ENCODE data around the gene NOVA1.
"Not testable (repeated sequence)": the region's sequence is repeated elsewhere in the genome, so short reads cannot be mapped to it uniquely, and the experiment has no call there.

NOVA1 gene, protein sequence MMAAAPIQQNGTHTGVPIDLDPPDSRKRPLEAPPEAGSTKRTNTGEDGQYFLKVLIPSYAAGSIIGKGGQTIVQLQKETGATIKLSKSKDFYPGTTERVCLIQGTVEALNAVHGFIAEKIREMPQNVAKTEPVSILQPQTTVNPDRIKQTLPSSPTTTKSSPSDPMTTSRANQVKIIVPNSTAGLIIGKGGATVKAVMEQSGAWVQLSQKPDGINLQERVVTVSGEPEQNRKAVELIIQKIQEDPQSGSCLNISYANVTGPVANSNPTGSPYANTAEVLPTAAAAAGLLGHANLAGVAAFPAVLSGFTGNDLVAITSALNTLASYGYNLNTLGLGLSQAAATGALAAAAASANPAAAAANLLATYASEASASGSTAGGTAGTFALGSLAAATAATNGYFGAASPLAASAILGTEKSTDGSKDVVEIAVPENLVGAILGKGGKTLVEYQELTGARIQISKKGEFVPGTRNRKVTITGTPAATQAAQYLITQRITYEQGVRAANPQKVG

DNA sequence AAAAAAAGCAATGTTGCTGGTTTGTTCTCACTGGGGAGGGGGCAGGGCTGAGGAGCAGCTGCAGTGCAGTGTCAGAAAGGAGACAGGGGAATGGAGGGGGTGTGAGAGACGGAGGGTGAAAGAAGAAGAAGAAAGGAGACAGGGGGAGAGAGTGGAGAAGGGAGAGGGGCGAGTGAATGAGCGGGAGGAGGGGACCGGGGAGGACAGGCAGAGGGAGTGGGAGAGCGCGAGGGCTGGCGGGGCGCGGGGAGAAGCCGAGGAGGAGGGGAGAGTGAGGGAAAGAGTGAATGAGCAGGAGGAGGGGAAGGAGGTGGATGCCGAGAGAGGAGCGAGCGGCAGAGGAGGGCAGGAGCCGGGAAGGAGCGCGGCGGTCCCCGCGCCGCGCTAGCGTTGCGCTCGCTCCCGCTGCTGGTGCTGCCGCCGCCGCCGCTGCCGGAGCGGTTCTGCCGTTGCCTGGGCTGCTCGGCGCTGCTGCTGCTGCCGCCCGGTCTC is at the start of gene NOVA1:
NOVA1 (minus strand) TSS at position 445 of the 492 bp plus-strand sequence. CDS start 597 bp downstream, outside the sequence.
- Histone ChIP-seq H3K27ac (ENCODE audit: low read length) (peak within 1 kb of the TSS; percentile 70), H3K27me3 (ENCODE audit: control insufficient read depth in 1 of 2, insufficient read depth in 2 of 2, low read length in 2 of 2) (no peaks in the 10 kb centered on the region), H3K4me1 (ENCODE audit: control insufficient read depth, insufficient read depth, low read length) (no peaks in the 10 kb centered on the region), H3K9me3 (ENCODE audit: control insufficient read depth in 2 of 2, low read length in 2 of 2) (no peaks in the 10 kb centered on the region), H3K36me3 (ENCODE audit: control insufficient read depth in 2 of 2, insufficient read depth in 2 of 2, low read length in 2 of 2) (no peaks in the 10 kb centered on the region), H3K9ac (ENCODE audit: low read length in 2 of 2) (peak within 1 kb of the TSS; percentile 72 to 81), H3K4me3 (ENCODE audit: low read length in 2 of 2) (peak within 1 kb of the TSS; percentile 81 to 98)

DNA sequence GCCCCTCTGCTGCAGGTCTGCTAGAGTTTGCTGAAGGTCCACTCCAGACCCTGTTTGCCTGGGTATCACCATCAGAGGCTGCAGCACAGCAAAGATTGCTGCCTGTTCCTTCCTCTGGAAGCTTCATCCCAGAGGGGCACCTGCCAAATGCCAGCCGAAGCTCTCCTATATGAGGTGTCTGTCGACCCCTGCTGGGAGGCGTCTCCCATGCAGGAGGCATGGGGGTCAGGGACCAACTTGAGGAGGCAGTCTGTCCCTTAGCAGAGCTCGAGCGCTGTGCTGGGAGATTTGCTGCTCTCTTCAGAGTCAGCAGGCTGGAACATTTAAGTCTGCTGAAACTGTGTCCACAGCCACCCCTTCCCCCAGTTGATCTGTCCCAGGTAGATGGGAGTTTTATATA is 47.2 kb upstream of the NOVA1 start:
- not testable (repeated sequence) for H3K4me3 ChIP-seq (ENCODE audit: low read length in 2 of 2); H3K36me3 ChIP-seq (ENCODE audit: control insufficient read depth in 2 of 2, insufficient read depth in 2 of 2, low read length in 2 of 2); H3K27me3 ChIP-seq (ENCODE audit: control insufficient read depth in 1 of 2, insufficient read depth in 2 of 2, low read length in 2 of 2); H3K9ac ChIP-seq (ENCODE audit: low read length in 2 of 2); H3K4me1 ChIP-seq (ENCODE audit: control insufficient read depth, insufficient read depth, low read length); H3K9me3 ChIP-seq (ENCODE audit: control insufficient read depth in 2 of 2, low read length in 2 of 2); H3K27ac ChIP-seq (ENCODE audit: low read length)

DNA sequence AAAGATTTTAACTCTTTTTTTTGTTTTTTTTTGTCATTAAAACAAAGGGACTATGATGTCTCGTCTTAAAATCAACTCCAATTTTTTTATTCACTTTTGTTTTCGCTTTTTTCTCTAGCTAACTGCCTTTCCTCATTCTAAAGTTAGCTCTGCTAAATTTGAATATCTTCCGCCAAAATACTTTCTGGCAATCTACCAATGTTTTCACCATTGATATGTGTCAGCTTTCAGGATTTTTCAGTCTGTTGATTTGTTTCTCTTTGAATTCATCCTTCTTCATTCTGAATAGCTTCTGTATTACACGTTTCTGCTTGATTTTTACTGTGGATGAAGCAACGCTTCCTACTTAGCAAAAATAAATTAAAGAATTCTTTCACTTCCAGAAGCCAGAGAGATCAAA is 38.7 kb upstream of the NOVA1 start:
- Histone ChIP-seq H3K27ac (ENCODE audit: low read length) (no peak overlapping the region), H3K9ac (ENCODE audit: low read length in 2 of 2) (peak overlapping the region in 1 of 2 donors; percentile 20), H3K4me3 (ENCODE audit: low read length in 2 of 2) (no peak overlapping the region), H3K9me3 (ENCODE audit: control insufficient read depth in 2 of 2, low read length in 2 of 2) (no peaks in the 10 kb centered on the region), H3K4me1 (ENCODE audit: control insufficient read depth, insufficient read depth, low read length) (no peaks in the 10 kb centered on the region), H3K36me3 (ENCODE audit: control insufficient read depth in 2 of 2, insufficient read depth in 2 of 2, low read length in 2 of 2) (no peaks in the 10 kb centered on the region), H3K27me3 (ENCODE audit: control insufficient read depth in 1 of 2, insufficient read depth in 2 of 2, low read length in 2 of 2) (no peaks in the 10 kb centered on the region)

DNA sequence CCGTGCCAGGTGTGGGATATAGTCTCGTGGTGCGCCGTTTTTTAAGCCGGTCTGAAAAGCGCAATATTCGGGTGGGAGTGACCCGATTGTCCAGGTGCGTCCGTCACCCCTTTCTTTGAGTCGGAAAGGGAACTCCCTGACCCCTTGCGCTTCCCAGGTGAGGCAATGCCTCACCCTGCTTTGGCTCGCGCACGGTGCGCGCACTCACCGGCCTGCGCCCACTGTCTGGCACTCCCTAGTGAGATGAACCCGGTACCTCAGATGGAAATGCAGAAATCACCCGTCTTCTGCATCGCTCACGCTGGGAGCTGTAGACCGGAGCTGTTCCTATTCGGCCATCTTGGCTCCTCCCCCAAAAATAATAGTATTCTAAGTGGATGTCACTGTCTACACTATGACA is 37.1 kb upstream of the NOVA1 start:
- not testable (repeated sequence) for H3K4me3 ChIP-seq (ENCODE audit: low read length in 2 of 2); H3K27me3 ChIP-seq (ENCODE audit: control insufficient read depth in 1 of 2, insufficient read depth in 2 of 2, low read length in 2 of 2); H3K9ac ChIP-seq (ENCODE audit: low read length in 2 of 2); H3K36me3 ChIP-seq (ENCODE audit: control insufficient read depth in 2 of 2, insufficient read depth in 2 of 2, low read length in 2 of 2); H3K4me1 ChIP-seq (ENCODE audit: control insufficient read depth, insufficient read depth, low read length); H3K9me3 ChIP-seq (ENCODE audit: control insufficient read depth in 2 of 2, low read length in 2 of 2); H3K27ac ChIP-seq (ENCODE audit: low read length)

DNA sequence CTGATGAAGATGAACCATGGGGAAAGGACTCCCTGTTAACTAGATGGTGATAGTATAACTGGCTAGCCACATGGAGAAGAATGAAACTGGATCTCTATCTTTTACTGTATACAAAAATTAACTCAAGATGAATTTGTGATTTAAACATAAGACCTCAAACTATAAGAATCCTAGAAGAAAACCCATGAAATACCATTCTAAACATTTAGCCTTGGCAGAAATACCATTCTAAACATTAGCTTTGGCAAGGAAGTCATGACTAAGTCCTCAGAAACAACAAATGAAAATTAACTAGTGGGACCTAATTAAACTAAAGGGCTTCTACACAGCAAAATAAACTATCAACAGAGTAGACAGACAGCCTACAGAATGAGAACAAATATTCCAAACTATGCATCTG is 28.4 kb upstream of the NOVA1 start:
- Histone ChIP-seq H3K27ac (ENCODE audit: low read length) (no peak overlapping the region), H3K36me3 (ENCODE audit: control insufficient read depth in 2 of 2, insufficient read depth in 2 of 2, low read length in 2 of 2) (no peaks in the 10 kb centered on the region), H3K9me3 (ENCODE audit: control insufficient read depth in 2 of 2, low read length in 2 of 2) (no peaks in the 10 kb centered on the region), H3K9ac (ENCODE audit: low read length in 2 of 2) (no peak overlapping the region), H3K4me3 (ENCODE audit: low read length in 2 of 2) (no peak overlapping the region), H3K27me3 (ENCODE audit: control insufficient read depth in 1 of 2, insufficient read depth in 2 of 2, low read length in 2 of 2) (no peaks in the 10 kb centered on the region), H3K4me1 (ENCODE audit: control insufficient read depth, insufficient read depth, low read length) (no peaks in the 10 kb centered on the region)

DNA sequence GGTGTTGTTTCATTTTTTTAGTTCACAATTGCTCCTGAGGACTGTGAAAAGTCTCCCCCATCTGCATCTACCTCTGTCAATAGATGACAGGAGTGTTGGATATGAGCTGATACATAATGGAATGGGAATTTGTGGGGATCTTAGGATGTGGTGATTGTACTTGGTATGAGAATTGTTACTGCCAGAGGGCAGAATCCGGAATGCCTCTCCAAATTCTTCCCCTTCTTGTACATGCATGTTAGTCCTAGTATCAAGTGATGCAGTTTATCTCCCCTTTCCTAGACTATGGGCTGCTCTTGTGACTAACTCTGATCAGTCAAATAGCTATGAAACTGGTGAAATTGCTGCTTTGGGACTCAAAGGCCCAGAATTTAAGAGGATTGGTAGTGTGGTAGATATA is 24.8 kb upstream of the NOVA1 start:
- no peak overlapping the region for H3K27ac ChIP-seq (ENCODE audit: low read length)
- H3K4me1 ChIP-seq (ENCODE audit: control insufficient read depth, insufficient read depth, low read length) = no peaks in the 10 kb centered on the region
- H3K4me3 ChIP-seq (ENCODE audit: low read length in 2 of 2) = no peak overlapping the region
- H3K36me3 ChIP-seq (ENCODE audit: control insufficient read depth in 2 of 2, insufficient read depth in 2 of 2, low read length in 2 of 2) = no peaks in the 10 kb centered on the region
- H3K9ac ChIP-seq (ENCODE audit: low read length in 2 of 2) = no peak overlapping the region
- no peaks in the 10 kb centered on the region for H3K27me3 ChIP-seq (ENCODE audit: control insufficient read depth in 1 of 2, insufficient read depth in 2 of 2, low read length in 2 of 2)
- H3K9me3 ChIP-seq (ENCODE audit: control insufficient read depth in 2 of 2, low read length in 2 of 2) = no peaks in the 10 kb centered on the region

DNA sequence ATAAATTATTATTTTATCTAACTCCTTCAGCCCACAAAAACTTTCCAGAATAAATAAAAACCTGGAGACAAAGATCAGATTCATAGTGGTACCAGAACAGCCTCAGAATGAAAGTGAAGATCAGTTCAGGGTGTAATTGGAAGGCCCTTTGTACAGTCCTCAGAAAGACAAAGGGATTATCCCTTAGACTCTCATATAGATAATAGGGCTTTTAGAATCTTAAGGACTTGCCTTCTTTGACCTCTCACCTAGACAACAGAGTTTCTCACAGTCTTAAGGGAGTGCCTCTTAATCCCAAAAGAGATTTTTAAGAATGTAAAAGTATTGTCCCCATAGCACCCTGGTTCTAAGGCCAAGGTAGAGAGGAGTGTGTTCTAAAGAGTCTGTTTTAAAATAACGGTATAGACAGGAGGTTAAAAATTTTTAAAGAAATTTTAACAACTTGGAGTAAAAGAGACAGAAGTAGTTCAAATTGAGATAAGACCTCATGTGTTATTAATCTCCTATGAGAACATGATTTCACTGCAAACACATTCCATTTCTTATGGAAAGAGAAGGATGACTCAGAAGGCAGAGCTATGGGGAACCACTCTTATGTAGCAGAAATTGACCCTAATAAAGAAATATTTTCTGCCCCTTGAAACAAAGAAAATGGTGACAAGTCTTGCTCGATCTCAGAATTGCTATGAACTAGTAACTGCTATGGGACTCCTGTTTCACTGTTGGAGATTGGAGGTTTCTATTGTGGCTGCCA is 24.2 kb upstream of the NOVA1 start:
- Histone ChIP-seq H3K27me3 (ENCODE audit: control insufficient read depth in 1 of 2, insufficient read depth in 2 of 2, low read length in 2 of 2) (no peaks in the 10 kb centered on the region), H3K27ac (ENCODE audit: low read length) (no peak overlapping the region), H3K4me3 (ENCODE audit: low read length in 2 of 2) (no peak overlapping the region), H3K9ac (ENCODE audit: low read length in 2 of 2) (no peak overlapping the region), H3K36me3 (ENCODE audit: control insufficient read depth in 2 of 2, insufficient read depth in 2 of 2, low read length in 2 of 2) (no peaks in the 10 kb centered on the region), H3K9me3 (ENCODE audit: control insufficient read depth in 2 of 2, low read length in 2 of 2) (no peaks in the 10 kb centered on the region), H3K4me1 (ENCODE audit: control insufficient read depth, insufficient read depth, low read length) (no peaks in the 10 kb centered on the region)

DNA sequence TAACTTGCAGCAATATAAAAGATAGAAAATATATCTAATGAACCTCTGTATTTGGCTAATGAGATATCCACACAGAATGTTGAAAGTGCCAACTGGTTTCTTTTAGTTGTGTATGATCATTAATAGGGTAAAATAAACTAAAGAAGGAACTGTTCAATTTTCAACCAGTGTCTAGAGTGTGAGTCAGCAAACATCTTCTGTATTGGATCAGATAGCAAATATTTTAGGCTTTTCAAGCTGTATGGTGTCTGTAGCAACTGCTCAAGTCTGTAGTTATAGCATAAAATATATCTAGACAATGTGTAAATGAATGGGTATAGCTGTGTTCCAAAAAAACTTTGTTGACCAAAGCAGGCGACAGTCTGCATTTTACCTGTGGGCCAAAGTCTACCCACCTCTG is 23.5 kb upstream of the NOVA1 start:
- no peak overlapping the region for H3K9ac ChIP-seq (ENCODE audit: low read length in 2 of 2)
- H3K36me3 ChIP-seq (ENCODE audit: control insufficient read depth in 2 of 2, insufficient read depth in 2 of 2, low read length in 2 of 2) = no peaks in the 10 kb centered on the region
- no peaks in the 10 kb centered on the region for H3K9me3 ChIP-seq (ENCODE audit: control insufficient read depth in 2 of 2, low read length in 2 of 2)
- no peaks in the 10 kb centered on the region for H3K27me3 ChIP-seq (ENCODE audit: control insufficient read depth in 1 of 2, insufficient read depth in 2 of 2, low read length in 2 of 2)
- H3K4me3 ChIP-seq (ENCODE audit: low read length in 2 of 2) = no peak overlapping the region
- no peak overlapping the region for H3K27ac ChIP-seq (ENCODE audit: low read length)
- no peaks in the 10 kb centered on the region for H3K4me1 ChIP-seq (ENCODE audit: control insufficient read depth, insufficient read depth, low read length)

DNA sequence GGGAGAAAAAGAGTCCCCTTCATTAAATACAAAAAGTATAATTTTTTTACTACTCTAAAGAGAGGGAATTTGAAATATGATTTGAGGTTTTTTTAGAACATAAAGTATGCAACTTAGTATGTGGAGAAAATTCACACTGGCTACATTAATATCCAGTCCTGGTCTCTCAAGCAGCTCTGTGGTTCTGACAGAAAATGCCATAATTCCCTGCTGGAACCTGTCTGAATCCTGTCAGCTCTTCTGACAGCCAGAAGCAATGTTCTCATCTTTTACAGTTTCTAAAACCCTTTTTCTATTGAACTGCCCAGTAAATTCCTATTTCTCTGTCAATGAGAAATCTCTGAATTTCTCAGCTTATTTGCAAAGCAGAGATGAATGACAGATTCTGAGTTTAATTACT is 13.4 kb upstream of the NOVA1 start:
- Histone ChIP-seq H3K9ac (ENCODE audit: low read length in 2 of 2) (no peak overlapping the region), H3K27me3 (ENCODE audit: control insufficient read depth in 1 of 2, insufficient read depth in 2 of 2, low read length in 2 of 2) (no peaks in the 10 kb centered on the region), H3K9me3 (ENCODE audit: control insufficient read depth in 2 of 2, low read length in 2 of 2) (peaks cover 0 to 6% of the 10 kb centered on the region in 2 donors), H3K36me3 (ENCODE audit: control insufficient read depth in 2 of 2, insufficient read depth in 2 of 2, low read length in 2 of 2) (no peaks in the 10 kb centered on the region), H3K27ac (ENCODE audit: low read length) (no peak overlapping the region), H3K4me1 (ENCODE audit: control insufficient read depth, insufficient read depth, low read length) (no peaks in the 10 kb centered on the region), H3K4me3 (ENCODE audit: low read length in 2 of 2) (no peak overlapping the region)

DNA sequence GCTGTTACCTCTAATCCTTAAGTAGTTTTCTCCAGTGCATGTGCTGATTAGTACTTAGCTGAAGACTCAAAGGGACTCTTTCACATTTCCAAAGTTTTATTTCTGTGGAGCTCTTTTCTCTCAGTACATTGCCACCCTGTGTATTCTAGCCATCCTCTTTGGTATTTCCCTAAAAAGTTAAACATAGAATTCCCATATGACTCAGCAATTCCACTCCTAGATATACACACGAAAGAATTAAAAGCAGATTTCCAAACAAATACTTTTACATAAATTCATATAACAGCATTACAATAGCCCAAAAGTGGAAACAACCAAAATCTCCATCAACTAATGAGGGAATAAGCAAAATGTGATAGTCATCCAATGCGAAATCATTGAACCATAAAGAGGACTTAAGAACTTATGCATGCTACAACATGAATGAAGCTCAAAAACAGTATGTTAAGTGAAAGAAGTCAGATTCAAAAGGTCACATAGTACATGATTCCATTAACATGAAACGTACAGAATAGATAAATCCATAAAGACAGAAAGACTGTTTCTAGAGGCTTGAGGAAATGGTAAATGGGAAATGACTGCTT is 9.0 kb upstream of the NOVA1 start:
- Histone ChIP-seq H3K27me3 (ENCODE audit: control insufficient read depth in 1 of 2, insufficient read depth in 2 of 2, low read length in 2 of 2) (no peaks in the 10 kb centered on the region), H3K4me1 (ENCODE audit: control insufficient read depth, insufficient read depth, low read length) (no peaks in the 10 kb centered on the region), H3K4me3 (ENCODE audit: low read length in 2 of 2) (no peak overlapping the region), H3K9me3 (ENCODE audit: control insufficient read depth in 2 of 2, low read length in 2 of 2) (no peaks in the 10 kb centered on the region), H3K9ac (ENCODE audit: low read length in 2 of 2) (no peak overlapping the region), H3K36me3 (ENCODE audit: control insufficient read depth in 2 of 2, insufficient read depth in 2 of 2, low read length in 2 of 2) (no peaks in the 10 kb centered on the region), H3K27ac (ENCODE audit: low read length) (no peak overlapping the region)

Measured in stomach smooth muscle (tissue), 2 donors.